ENCODE data around the gene ARPC5L.

ARPC5L gene

GRCh38 chr9:124818431-124819281 lies 43.3 kb upstream of the ARPC5L start:
- no peak overlapping the region for H3K4me3 ChIP-seq (ENCODE audit: low read depth, low read length)

GRCh38 chr9:124820698-124821623 lies 41.0 kb upstream of the ARPC5L start:
- no peak overlapping the region for H3K4me3 ChIP-seq (ENCODE audit: low read depth, low read length)
- no peak for DNase-seq (ENCODE audit: low read depth)
- TF ChIP-seq CTCF (conservative IDR thresholded peaks at IDR 0.05; ENCODE audit: low read depth, low read length): no peak

More at GRCh38 chr9:124818431-124819281, 43.3 kb upstream of the ARPC5L start:
- TF ChIP-seq CTCF (conservative IDR thresholded peaks at IDR 0.05; ENCODE audit: low read depth, low read length): no peak
- DNase-seq (ENCODE audit: low read depth): no peak

- DNase-seq (ENCODE audit: low read depth): no peak
- TF ChIP-seq CTCF (conservative IDR thresholded peaks at IDR 0.05; ENCODE audit: low read depth, low read length): no peak
- H3K4me3 ChIP-seq (ENCODE audit: low read depth, low read length): no peak overlapping the region
Measured at GRCh38 chr9:124828489-124829333, 33.2 kb upstream of the ARPC5L start.

- no peak for TF ChIP-seq CTCF (conservative IDR thresholded peaks at IDR 0.05; ENCODE audit: low read depth, low read length)
- no peak for DNase-seq (ENCODE audit: low read depth)
- H3K4me3 ChIP-seq (ENCODE audit: low read depth, low read length): no peak overlapping the region
Measured at GRCh38 chr9:124829334-124829669, 32.6 kb upstream of the ARPC5L start.

- DNase-seq (ENCODE audit: low read depth): no peak
- TF ChIP-seq CTCF (conservative IDR thresholded peaks at IDR 0.05; ENCODE audit: low read depth, low read length): no peak
- H3K4me3 ChIP-seq (ENCODE audit: low read depth, low read length): no peak overlapping the region
Measured at GRCh38 chr9:124830593-124830992, 31.3 kb upstream of the ARPC5L start.

- no peak for TF ChIP-seq CTCF (conservative IDR thresholded peaks at IDR 0.05; ENCODE audit: low read depth, low read length)
- DNase-seq (ENCODE audit: low read depth): no peak
- H3K4me3 ChIP-seq (ENCODE audit: low read depth, low read length): no peak overlapping the region
Measured at GRCh38 chr9:124831642-124832364, 30.1 kb upstream of the ARPC5L start.

All from choroid plexus epithelial cell (primary cell).